ENCODE measurements around the gene IWS1. TPM values are rescaled to one million over a fixed set of nuclear protein-coding genes. Genes with fewer than 3 reads are reported as not detected.

Gene IWS1
- total RNA-seq, 1 experiment from 2014 or later = 46.6 TPM

GRCh38 chr2:127514485-127514884, 11.8 kb downstream of the IWS1 start (continued):
- TF ChIP-seq CTCF (IDR thresholded peaks at IDR 0.05 in 2 of 3, conservative IDR thresholded peaks at IDR 0.05 in 1 of 3; ENCODE audit: borderline replicate concordance in 1 of 3, insufficient read depth in 1 of 3, low read depth in 2 of 3, low read length in 2 of 3) (no peak), EZH2phosphoT487 (IDR thresholded peaks at IDR 0.05; ENCODE audit: borderline replicate concordance) (no peak)

GRCh38 chr2:127514076-127514475, 12.2 kb downstream of the IWS1 start:
- Histone ChIP-seq H3K4me1 (ENCODE audit: control insufficient read depth in 1 of 2, insufficient read depth in 2 of 2, low read length in 2 of 2) (peaks cover 3 to 14% of the 10 kb centered on the region in 2 experiments), H3K79me2 (ENCODE audit: insufficient read depth, low read length) (peaks cover 100% of the 10 kb centered on the region), H3K27me3 (ENCODE audit: insufficient read depth, low read length) (no peaks in the 10 kb centered on the region), H3K9me2 (ENCODE audit: insufficient read depth) (no peaks in the 10 kb centered on the region), H3K9ac (ENCODE audit: low read length) (no peak overlapping the region), H2AFZ (ENCODE audit: low read depth, low read length, poor library complexity, severe bottlenecking) (no peak overlapping the region), H3K9me3 (ENCODE audit: control insufficient read depth in 1 of 2, insufficient read depth in 1 of 2, low read depth in 1 of 2, low read length in 2 of 2) (no peaks in the 10 kb centered on the region), H3K36me3 (ENCODE audit: control insufficient read depth in 1 of 2, insufficient read depth in 2 of 2, low read length in 2 of 2) (peaks cover 2 to 15% of the 10 kb centered on the region in 2 experiments; a peak in 2 of 4 replicates), H4K20me1 (ENCODE audit: insufficient read depth) (peaks cover 7% of the 10 kb centered on the region; the same call in 1 of the 2 replicates), H3K4me2 (ENCODE audit: low read length) (no peak overlapping the region), H3K4me3 (replicated peaks in 1 of 2; ENCODE audit: low read depth in 1 of 2, low read length in 2 of 2) (no peak overlapping the region), H3K27ac (ENCODE audit: low read depth, low read length) (no peak overlapping the region)
- no peak for DNase-seq (ENCODE audit: low read depth, low spot score)
- ChIA-PET RAD21 (ENCODE audit: low non-redundant PET in 1 of 2, low total read pairs in 2 of 2, uncharacterized antibody in 2 of 2, unreplicated experiment in 2 of 2) (no interaction called here), POLR2A (no interaction called here), CTCF (no interaction called here)
- intact Hi-C loops (cut with micrococcal nuclease) = no loop called here
- TF ChIP-seq RAD21 (IDR thresholded peaks at IDR 0.05; ENCODE audit: low read depth) (no peak), SRF (IDR thresholded peaks at IDR 0.05; ENCODE audit: low read depth) (no peak), YY1 (IDR thresholded peaks at IDR 0.05; ENCODE audit: extremely low read depth, insufficient replicate concordance, low read depth, low read length) (no peak), EZH2phosphoT487 (IDR thresholded peaks at IDR 0.05; ENCODE audit: borderline replicate concordance) (no peak), JUND (IDR thresholded peaks at IDR 0.05) (no peak), CTCF (IDR thresholded peaks at IDR 0.05 in 2 of 3, conservative IDR thresholded peaks at IDR 0.05 in 1 of 3; ENCODE audit: borderline replicate concordance in 1 of 3, insufficient read depth in 1 of 3, low read depth in 2 of 3, low read length in 2 of 3) (no peak), POLR2A (IDR thresholded peaks at IDR 0.05; ENCODE audit: borderline replicate concordance, extremely low read depth, insufficient read depth, insufficient read length) (no peak), EZH2 (IDR thresholded peaks at IDR 0.05) (no peak), ZFX (IDR thresholded peaks at IDR 0.05) (no peak)
- TF ChIP-seq, protein P1, sequence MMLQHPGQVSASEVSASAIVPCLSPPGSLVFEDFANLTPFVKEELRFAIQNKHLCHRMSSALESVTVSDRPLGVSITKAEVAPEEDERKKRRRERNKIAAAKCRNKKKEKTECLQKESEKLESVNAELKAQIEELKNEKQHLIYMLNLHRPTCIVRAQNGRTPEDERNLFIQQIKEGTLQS (IDR thresholded peaks at IDR 0.05) = no peak
- no peak for ATAC-seq
- no TSS peak for BruUV-seq (replicated peaks)

All from HCT116 (cell line).